GM21515 (cell line): ENCODE results near the gene PLAAT5.

Experiments used
- ATAC-seq: cut with Tn5 transposase; IDR thresholded peaks from one replicate; pipeline ENCODE4 v1.9.1; 2021; ENCODE audit not compliant: unreplicated experiment

The PLAAT5 gene

DNA sequence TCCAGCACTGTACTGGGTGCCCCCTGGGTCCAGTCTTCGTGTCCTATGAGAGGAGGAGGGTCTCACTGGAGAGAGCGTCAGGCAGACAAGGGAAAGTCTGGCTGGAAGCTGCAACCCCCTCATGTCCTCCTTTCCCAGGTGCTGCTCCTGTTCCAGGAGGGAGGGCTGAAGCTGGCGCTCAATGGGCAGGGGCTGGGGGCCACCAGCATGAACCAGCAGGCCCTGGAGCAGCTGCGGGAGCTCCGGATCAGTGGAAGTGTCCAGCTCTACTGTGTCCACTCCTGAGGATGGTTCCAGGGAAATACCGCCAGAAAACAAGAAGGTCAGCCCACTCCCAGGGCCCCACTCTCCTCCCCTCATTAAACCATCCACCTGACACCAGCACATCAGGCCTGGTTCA, 25.1 kb upstream of the PLAAT5 start:
- no peak for ATAC-seq

- no peak for ATAC-seq
Measured at GRCh38 chr11:63512816-63513215, 21.8 kb upstream of the PLAAT5 start.

DNA sequence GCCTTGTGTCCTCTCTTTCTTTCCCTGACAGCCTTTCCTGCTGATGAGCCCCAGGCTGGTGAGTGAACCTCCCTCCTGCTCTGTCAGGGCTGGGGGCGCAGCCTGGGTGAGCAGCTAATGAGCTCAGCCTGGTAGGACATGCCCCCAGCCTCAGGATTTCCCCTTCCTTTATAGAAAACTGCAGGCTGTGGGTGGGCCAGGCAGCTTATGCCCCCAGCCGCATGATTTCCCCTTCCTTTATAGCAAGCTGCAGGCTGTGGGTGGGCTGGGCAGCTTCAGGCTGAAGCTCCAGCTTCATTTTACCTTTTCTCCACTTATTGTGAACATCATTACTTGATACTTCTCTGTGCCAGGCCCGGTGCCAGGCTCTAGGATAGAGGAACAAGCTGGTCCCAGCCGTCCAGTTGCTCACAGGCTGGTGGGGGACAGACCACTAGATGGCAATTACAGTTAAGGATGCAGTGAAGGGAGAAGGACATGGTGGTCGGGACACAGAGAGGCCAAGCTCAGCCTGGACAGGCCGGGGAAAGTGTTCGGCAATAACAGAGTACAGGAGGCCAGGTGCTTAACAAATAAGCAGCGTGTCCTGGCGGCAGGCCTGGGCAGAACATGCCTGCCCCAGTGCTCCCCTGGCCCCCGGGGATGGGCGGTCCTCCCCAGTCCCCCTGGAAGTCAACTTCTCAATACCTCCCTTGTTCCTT, 20.2 kb upstream of the PLAAT5 start:
- no peak for ATAC-seq

DNA sequence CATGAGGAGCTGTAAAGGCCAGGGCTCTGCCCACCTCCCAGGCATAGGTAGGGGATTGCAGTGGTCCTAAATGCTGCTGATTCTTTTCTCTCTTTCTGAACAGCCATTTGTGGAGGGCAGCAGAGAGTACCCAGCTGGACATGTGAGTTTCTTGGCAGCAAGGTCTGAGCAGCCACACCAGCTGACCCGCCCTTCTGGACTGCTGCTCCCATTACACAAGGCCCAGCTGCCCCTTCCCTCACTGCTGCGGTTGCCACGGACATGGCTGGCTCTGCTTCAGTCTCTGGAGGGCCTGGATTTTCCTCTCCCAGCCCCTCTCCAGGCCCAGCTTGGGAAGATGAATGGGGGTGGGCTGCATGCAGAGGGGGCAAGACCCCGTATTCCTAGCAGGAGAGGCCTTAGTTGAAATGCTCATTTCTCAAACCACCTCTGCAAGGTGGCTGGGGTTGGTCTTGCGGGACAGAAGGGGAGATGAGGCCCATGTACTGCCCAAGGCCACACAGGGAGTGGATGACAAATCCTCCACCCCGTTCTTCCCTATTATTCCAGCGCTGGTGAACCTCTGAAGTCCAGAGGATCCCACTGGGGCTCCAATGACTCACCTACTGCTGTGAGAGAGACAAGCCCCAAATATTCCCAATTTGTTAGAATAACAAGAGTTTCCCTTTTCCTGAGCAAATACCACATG, 19.5 kb upstream of the PLAAT5 start:
- no peak for ATAC-seq

DNA sequence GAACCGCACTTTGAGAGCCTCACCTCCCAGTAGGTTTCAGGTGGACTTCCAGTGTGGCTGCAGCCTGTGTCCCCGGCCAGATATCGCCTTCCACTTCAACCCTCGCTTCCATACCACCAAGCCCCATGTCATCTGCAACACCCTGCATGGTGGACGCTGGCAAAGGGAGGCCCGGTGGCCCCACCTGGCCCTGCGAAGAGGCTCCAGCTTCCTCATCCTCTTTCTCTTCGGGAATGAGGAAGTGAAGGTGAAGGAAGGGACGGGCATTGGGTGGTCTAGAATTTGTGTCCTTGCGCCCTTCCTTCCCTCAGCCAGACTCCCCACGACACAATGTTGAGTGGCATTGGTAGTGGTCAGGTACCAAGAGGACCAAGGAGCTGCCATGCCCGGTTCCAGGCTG, 17.8 kb upstream of the PLAAT5 start:
- ATAC-seq = no peak

DNA sequence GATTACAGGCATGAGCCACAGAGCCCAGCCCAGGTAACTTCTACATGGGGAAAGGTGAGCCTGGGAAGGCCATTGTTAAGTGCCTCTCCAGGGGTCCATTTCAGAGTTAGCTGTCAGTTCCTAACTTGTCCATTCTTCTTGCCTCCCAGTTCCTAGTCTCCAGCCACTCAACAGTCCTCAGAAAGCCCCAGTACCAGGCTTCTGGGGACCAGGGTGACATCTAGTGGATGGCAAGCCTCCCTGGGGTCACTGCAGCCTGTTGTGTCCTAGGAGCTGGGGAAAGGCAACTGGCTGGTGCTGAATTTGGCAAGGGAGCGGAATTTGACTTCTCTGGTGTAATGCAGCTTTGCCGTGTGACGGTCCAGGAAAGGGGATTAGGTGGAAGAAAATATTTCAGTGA, 17.0 kb upstream of the PLAAT5 start:
- no peak for ATAC-seq

DNA sequence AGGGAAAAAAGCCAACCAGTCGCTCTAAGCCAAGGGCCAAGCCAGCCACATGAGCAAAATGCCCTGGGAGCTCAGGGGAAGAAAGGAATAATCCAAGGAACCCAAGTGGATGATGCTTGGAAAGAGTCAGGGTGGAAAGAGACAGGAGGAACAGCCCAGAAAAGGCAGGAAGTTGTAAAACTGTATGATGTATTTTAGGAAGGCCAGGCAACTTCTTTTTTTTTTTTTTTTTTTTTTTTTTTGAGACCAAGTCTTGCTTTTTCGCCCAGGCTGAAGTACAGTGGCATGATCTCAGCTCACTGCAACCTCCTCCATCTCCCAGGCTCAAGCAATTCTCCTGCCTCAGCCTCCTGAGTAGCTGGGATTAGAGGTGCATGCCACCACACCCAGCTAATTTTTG, 16.5 kb upstream of the PLAAT5 start:
- ATAC-seq = no peak

DNA sequence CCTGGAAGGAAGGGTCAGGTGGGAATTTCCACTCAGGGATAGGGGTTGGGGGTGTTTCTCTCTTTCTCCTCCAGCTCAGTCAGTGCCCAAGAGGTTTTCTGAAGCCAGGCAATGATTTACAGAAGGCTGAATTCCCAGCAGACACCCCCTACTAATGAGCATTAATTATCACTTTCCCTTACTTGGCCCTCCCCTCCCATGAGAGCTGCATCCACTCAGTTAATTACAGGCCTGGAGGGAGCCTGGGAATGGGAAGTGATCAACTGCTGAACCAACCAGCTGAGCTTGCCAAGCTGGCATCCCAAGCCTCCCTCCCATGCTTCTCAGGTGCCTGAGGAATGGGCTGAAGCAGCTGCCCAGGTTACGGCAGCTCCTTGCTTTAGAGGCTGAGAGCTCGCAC, 15.9 kb upstream of the PLAAT5 start:
- no peak for ATAC-seq

GRCh38 chr11:63505857-63506528, 15.0 kb upstream of the PLAAT5 start, which contains the start of gene LGALS12:
Gene LGALS12, plus strand, starts transcription at chr11:63506084. Its CDS starts 375 bp downstream, at chr11:63506459.
- no peak for ATAC-seq

- no peak for ATAC-seq
Measured at GRCh38 chr11:63504933-63505586, 14.1 kb upstream of the PLAAT5 start.

DNA sequence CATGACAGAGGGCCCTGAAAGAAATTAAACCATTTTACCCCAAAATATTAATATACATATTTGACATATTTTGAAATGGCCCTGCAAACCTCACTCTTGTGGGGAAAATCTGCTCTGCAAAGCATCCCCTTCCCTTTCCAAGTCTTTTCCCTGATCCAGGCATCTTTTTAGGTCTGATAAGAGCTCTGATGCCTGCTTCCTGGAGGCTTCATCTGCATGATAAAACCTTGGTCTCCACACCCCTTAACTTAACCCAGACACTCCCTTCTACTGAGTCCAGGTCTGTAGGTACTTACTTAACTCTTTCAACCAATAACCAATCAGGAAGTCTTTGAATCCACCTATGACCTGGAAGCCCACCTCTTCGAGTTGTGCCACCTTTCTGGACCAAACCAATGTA, 13.1 kb upstream of the PLAAT5 start:
- ATAC-seq = no peak

DNA sequence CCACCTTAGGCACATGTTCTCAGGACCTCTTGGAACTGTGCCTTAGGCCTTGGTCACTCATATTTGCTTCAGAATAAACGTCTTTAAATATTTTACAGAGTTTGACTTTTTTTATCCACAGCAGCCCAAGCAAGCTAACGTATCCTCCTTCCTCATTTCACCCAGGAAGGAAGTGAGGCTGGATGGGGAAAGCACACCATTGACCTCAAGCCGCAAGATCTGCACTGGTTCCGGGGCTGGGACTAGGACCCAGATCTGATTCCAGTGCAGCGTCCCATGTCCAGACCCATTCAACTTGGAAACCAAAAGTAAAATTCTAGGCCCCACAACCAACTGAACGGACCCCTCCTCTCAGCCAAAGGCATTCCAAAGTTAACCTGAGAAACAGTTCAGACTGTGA, 12.5 kb upstream of the PLAAT5 start:
- no peak for ATAC-seq

GRCh38 chr11:63502252-63502820, 11.4 kb upstream of the PLAAT5 start:
- no peak for ATAC-seq

DNA sequence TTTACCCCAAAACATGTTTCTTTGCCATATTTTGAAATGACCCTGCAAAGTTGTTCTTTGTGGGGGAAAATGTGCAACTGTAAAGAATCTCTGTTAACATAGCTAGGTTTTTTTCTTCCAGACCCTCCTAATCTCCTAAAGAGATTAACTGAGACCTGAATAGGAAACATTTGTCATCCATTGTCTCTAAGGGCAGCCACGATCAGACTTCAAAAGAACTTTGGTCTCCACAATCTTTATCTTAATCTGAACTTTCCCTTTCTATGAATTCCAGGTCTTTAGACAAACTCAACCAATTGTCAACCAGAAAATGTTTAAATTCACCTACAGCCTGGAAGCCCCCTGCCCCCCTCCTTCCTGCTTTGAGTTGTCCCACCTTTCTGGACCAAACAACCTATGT, 10.3 kb upstream of the PLAAT5 start:
- ATAC-seq = no peak

DNA sequence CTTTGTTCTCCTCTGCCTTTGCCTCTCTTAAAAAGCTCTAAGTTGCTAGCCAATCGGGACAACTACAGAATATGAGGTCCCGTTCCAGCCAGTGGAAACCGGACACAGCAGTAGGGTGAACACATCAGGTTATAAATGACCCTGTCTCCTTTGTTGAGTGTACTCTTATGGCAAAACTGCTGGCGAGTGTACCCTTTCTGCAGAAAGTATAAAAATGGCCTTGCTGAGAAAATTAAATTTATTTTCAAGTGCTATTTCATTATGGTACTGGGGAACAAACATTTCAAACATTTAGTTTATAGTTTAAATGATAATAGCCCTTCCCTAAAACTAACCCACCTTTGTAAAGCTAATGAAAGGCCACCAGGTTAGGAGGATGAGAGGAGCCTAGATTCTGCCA, 8.9 kb upstream of the PLAAT5 start:
- no peak for ATAC-seq

- no peak for ATAC-seq
Measured at GRCh38 chr11:63494975-63495374, 4.0 kb upstream of the PLAAT5 start.

DNA sequence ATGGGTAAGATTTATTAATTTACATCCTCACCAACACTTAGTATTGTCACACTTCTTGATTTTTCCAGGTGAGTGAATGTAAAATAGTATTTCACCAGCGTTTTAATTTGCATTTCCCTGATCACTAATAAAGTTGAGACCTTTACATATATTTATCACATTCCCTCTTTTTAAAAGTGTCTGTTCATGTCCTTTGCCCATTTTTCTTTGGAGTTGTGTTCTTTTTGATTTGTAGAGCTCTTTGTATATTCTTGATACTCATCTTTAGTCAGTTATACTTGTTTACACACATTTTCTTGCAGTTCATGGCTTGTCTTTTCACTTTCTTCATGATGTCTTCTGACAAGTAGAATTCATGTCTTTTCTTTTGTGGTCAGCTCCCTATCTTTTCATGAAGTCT, 2.2 kb upstream of the PLAAT5 start:
- no peak for ATAC-seq

DNA sequence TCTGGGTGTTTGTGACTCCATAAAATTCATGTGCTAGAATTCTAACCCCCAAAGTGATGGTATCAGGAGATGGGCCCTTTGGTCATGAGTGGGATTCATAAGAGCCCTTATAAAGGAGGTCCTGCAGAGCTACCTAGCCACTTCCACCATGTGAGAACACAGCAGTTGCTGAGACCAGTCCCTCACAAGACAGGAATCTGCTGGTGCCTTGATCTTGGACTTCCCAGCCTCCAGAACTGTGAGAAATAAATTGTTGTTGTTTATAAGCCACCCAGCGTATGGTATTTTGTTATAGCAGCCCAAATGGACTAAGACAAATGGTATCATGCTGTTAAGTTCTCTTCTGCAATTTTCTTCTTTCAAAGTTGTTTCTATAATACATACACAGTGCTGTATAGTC, 1.5 kb upstream of the PLAAT5 start:
- ATAC-seq = no peak

GRCh38 chr11:63491636-63492372, 837 bp upstream of the PLAAT5 start:
- ATAC-seq = no peak

DNA sequence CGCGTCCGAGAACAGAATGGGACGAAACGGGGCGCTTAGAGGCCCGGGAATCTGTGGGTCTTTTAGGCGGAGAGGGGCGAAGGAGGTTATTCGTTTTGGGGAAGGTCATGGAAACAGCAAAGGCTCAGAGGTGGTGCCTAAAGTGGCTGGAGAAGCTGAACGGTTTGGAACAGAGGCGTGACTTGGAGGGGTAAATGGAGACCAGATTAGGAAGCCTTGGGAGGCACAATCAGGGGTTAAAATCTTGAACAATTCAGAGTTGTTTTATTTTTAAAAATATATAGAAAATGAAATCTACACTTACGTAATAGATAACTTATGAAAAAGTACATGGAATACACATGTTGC, 247 bp upstream of the PLAAT5 start:
- ATAC-seq = no peak

- no peak for ATAC-seq
Measured at GRCh38 chr11:63489879-63490278, 1.1 kb downstream of the PLAAT5 start.
